NCI-H69 (cell line): ENCODE results near the gene MARCHF3.
"Not testable (repeated sequence)": the region's sequence is repeated elsewhere in the genome, so short reads cannot be mapped to it uniquely, and the experiment has no call there.

ENCODE experiments used
- DNase-seq: peaks from one replicate; lab custom pipeline; 2025; lab: John Stamatoyannopoulos, UW

MARCHF3 gene

GRCh38 chr5:126917918-126918614 lies 112.3 kb downstream of the MARCHF3 start:
- DNase-seq = peak; percentile 99

DNA sequence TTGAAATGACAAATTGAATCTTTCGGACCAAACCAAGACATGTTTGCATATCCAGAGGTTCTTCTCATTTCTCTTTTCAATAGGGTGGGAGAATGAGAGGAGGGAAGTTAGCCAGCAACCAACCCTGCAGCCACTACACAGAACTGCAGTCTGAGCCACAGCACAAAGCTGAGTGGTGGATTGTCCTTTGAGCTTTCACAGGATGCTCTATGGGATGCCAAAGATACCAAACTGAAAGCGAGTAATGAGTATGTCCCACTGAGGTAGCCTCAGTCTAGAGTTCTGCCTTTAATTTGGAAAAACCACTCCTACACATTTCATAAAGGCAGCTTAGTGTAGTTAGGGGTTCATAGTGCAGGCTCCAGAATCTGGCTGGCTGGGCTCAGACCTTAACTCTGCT lies 114.9 kb downstream of the MARCHF3 start:
- DNase-seq = no peak

GRCh38 chr5:126914801-126915436 lies 115.4 kb downstream of the MARCHF3 start:
- no peak for DNase-seq

- DNase-seq = no peak
These were observed 117.7 kb downstream of the MARCHF3 start for GRCh38 chr5:126912616-126913200.

GRCh38 chr5:126911986-126912385 lies 118.4 kb downstream of the MARCHF3 start:
- DNase-seq = no peak

- DNase-seq = no peak
These were observed 120.5 kb downstream of the MARCHF3 start for GRCh38 chr5:126909856-126910255.

DNA sequence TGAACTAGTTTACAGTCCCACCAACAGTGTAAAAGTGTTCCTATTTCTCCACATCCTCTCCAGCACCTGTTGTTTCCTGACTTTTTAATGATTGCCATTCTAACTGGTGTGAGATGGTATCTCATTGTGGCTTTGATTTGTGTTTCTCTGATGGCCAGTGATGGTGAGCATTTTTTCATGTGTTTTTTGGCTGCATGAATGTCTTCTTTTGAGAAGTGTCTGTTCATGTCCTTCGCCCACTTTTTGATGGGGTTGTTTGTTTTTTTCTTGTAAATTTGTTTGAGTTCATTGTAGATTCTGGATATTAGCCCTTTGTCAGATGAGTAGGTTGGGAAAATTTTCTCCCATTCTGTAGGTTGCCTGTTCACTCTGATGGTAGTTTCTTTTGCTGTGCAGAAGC lies 126.0 kb downstream of the MARCHF3 start:
- not testable (repeated sequence) for DNase-seq

- no peak for DNase-seq
These were observed 129.6 kb downstream of the MARCHF3 start for GRCh38 chr5:126900796-126901195.

DNA sequence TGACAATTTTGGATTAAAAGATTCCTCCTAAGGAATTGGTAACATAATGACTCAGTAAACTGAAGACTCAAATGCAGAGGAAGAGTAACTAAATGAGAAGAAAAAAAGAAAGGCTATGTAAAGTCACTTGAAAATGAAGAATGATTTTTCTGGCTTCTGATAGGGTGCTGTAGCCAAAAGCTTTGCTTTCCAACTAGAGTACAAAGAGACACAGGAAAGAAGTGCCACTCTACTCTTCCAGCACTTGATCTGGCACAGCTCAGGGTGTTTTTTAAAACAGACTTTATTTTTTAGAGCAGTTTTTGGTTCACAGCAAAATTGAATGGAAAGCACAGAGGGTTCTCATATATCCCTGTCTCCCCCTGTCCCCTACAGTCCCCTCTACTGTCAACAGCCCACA lies 130.9 kb downstream of the MARCHF3 start:
- DNase-seq = no peak

GRCh38 chr5:126897851-126898630 lies 132.3 kb downstream of the MARCHF3 start:
- no peak for DNase-seq

GRCh38 chr5:126896170-126896702 lies 134.1 kb downstream of the MARCHF3 start:
- DNase-seq = no peak

GRCh38 chr5:126895712-126896111 lies 134.6 kb downstream of the MARCHF3 start:
- DNase-seq = not testable (repeated sequence)

GRCh38 chr5:126890414-126890813 lies 139.9 kb downstream of the MARCHF3 start:
- DNase-seq = not testable (repeated sequence)

DNA sequence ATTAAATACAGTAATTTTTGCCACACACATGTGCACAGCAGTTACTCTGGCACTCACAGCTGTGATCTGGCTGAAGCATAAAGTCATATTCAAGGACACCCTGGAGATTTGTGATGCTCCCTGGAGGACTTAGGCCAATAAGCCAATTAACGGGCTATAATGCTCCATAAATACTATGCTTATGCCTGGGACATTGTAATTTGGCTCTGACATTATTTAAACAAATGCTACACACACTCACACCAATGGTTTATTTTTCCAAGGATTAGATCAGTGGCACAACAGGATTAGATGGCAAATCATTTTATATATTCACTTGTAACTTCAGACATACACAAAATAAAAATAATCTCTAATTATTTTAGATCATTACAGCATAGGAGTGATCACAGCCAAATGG lies 142.2 kb downstream of the MARCHF3 start:
- DNase-seq = peak; percentile 92

GRCh38 chr5:126884269-126884819 lies 146.0 kb downstream of the MARCHF3 start:
- no peak for DNase-seq

DNA sequence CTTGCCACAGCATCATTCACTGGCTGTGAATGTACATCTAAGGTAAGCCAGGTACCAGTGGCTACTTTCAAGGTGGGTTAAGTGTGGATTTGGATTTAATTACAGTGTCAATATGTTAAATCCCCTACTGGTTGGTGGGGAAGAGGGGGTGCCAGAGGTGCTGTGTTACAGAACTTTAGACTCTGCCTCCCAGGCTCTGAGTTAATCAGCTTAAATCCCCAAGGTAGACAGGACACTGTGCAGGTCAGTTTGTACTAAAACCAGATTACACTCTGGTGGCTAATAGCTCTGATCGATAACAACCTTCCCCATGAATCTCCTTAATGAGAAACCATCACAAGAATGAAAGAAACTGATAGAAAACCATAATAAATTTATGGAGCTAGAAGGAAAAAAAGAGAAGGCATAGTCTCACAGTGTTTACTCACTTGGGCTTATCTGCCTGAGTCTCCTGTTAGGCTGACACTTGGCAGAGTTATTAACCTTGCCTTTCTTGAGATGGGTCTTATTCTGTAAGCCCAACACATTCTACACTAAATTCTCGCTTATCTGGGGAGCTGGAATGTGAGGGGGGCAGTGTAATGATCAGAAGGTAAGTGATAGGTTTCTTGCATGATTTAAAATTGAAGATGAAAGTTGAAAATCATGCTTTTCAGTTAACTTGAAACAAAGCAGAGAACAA lies 146.7 kb downstream of the MARCHF3 start:
- DNase-seq = no peak

DNA sequence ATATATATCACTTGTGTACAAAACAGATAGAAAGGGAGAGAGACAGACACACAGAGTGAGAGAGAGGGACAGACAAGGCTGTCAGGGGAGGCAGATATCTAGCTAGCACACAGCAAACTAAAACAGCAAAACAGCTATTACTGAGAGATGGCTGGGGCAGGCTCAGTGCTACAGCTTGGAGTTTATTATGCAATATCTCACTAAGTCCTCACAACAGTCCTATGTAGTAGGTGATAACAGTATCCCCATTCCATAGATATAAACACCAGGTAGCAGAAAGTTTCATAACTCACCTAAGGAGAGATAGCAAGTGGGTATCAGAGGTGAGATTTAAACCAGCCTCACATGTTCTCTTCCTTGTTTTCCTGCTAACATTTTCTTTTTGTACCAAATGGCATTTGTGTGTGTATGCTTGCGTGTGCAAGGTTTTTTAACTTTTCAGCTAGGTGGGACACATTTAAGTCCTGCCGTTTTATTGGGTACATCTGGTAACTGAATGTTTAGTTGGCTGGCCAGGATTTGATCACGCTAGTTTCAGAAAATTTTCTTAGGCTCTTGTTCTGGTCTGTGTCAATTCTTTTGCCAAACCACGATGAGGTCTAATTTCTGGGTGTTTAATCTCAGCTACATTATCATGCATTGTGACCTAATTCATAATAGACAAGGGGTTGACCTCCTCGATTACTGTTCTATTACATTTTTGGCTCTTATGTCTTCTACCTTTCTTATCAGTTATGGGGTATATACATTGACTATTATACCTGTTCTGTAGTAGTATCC lies 148.3 kb downstream of the MARCHF3 start:
- no peak for DNase-seq

GRCh38 chr5:126878634-126879033 lies 151.7 kb downstream of the MARCHF3 start:
- DNase-seq = no peak

- DNase-seq = no peak
These were observed 152.3 kb downstream of the MARCHF3 start for GRCh38 chr5:126878085-126878484.

- DNase-seq = no peak
These were observed 152.8 kb downstream of the MARCHF3 start for GRCh38 chr5:126877602-126878001.
